GM10847 (cell line): ENCODE results near the gene MDC1.

Source experiments
- POLR2A ChIP-seq: IDR thresholded peaks from 2 replicates; pipeline ENCODE4 v1.6.1; 2011; ENCODE audit not compliant: insufficient read length; ENCODE audit errors: extremely low read depth

Gene MDC1

DNA sequence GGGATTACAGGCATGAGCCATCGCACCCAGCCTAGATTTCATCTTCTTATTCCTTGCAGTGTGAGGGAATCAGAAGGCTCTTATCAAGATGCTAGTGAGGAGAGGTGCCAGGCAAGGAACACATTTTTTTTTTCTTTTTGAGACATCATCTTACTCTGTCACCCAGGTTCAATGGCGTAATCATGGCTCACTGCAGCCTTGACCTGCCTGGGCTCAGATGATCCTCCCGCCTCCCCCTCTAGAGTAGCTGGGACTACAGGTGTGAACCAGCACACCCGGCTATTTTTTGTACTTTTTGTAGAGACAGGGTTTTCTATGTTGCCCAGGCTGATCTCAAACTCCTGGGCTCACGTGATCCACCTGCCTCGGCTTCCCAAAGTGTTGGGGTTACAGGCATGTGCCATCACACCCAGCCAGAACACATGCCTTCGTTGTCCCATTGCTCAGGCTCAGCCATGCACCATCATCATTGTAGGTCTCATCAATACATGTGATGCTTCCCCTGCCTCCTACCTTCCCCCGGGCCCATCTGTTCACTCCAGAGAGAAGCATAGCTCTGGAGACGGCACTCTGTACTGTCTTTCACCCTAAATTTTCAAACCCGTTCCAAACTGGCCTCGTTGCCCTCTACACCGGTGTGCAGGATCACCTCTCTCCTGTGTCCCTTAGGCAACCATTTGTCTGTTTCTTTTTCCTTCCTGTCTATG lies 15.3 kb upstream of the MDC1 start:
- no peak for TF ChIP-seq POLR2A

DNA sequence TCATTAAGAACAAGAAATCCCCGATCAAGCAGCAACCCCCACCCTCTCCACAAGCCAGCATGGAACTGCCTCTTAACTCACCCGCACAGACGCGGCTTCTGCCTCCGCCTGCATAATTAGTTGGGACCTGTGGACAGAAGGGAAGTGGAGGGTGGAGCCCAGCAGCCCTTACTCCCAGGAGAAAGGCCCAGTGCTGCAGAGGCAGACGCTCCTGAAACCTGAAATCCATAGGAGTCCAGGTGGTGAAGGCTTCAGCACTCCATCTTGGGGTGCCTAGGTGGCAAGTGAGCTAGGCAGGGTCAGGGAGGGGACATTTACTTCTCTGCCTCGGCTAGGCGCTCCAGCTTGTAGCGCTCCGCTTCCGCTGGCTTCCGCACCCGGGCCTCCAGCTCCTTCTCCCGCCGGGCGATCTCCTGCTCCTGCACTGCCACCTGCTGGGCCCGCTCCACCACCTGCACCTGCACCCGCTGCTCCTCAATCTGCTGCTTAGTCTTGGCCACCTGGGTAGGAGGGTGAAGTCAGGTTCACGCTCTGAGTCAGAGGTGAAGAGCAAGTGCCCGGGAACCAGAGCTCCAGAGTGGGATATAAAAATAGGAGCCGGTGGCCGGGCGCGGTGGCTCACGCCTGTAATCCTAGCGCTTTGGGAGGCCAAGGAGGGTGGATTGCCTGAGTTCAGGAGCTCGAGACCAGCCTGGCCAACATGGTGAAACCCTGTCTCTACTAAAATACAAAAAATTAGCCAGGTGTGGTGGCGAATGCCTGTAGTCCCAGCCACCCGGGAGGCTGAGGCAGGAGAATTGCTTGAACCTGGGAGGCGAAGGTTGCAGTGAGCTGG lies 13.7 kb upstream of the MDC1 start:
- no peak for TF ChIP-seq POLR2A

DNA sequence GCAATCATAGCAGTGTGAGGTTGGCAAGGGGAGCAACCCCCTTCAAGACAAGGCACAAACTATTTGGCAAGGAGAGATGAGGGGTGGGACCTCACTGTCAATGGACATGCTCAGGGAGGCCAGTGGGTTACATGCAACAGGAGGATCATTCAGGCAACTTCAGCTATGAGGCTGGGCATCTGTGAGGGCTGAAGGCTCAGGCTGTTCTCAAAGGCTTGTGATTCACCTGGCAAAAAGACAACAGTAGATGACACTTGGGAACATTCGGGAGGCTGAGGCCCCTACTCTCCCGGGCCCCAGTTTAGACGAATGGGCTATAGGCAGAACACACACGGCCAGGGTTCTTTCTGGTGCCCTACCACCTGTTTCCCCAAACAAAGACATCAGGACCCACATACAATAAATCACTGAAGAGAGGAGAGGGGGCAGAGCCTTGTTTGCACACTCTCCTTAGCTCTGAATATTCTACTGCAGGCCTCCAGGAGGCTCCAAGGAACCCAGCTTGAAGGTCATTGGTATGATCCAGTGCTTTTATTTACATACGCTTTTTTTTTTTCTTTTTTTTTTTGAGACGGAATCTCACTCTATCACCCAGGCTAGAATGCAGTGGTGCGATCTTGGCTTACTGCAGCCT lies 11.0 kb upstream of the MDC1 start:
- no peak for TF ChIP-seq POLR2A

DNA sequence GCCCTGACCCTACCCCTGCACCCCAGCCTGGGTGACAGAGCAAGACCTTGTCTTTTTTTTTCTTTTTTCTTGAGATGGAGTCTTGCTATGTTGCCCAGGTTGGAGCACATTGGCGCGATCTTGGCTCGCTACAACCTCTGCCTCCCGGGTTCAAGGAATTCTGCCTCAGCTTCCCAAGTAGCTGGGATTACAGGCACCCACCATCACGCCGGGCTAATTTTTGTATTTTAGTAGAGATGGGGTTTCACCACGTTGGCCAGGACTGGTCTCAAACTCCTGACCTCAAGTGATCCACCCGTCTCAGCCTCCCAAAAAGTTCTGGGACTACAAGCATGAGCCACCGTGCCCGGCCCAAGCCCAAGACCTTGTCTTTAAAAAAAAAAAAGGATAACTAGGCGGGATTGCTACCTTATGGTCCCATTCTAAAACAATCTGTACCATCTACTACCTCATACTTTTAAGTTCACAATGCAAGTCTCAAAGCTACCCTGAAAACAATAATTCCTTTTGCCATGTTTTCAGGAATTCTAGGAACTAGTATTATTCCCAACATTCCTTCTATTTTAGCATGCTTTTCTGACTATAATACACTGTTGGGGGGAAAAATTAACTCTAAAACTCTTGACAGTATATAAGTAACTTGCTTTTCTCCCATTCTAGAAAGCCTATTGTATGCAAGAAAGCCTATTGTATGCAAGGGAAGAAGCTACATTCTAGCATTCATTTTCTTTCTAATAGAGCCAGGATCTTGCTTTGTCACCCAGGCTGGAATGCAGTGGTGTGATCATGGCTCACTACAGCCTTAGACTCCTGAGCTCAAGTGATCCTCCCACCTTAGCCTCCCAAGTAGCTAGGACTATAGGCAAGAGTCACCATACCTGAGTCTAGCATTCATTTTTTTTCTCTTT lies 9.7 kb upstream of the MDC1 start:
- no peak for TF ChIP-seq POLR2A

DNA sequence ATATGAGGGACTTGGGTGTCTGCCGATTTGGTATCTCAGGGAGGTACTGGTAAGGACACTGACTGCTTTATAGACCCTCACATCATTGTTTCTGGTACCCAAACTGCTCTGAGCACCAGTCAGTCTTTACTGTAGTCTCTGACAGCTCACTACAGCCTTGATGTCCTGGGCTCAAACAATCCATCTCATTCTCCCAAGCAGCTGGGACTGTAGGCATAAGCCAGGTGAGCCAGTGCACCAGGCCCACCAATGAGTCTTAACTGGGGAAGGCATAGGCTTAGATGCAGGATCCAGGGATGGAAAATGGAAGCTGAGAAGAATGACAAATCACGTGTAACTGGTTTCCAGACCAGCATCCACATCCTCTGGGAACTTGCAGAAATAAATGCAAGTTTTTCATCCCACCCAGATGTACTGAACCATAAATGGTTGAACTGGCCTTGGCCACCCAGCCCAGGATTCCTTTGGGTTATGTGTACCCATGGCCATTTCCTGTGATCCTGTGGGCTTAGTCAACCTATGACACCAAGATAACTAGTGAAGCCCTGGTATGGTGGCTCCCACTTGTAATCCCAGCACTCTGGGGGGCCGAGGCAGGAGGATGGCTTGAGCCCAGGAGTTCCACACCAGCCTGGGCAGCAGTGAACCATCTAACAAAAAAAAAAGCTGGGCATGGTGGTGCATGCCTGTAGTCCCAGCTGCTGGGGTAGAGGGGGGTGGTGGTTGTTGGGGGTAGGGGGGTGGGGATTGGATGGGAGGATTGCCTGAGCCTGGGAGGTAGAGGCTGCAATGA lies 8.8 kb upstream of the MDC1 start:
- peak; percentile 23 for TF ChIP-seq POLR2A

DNA sequence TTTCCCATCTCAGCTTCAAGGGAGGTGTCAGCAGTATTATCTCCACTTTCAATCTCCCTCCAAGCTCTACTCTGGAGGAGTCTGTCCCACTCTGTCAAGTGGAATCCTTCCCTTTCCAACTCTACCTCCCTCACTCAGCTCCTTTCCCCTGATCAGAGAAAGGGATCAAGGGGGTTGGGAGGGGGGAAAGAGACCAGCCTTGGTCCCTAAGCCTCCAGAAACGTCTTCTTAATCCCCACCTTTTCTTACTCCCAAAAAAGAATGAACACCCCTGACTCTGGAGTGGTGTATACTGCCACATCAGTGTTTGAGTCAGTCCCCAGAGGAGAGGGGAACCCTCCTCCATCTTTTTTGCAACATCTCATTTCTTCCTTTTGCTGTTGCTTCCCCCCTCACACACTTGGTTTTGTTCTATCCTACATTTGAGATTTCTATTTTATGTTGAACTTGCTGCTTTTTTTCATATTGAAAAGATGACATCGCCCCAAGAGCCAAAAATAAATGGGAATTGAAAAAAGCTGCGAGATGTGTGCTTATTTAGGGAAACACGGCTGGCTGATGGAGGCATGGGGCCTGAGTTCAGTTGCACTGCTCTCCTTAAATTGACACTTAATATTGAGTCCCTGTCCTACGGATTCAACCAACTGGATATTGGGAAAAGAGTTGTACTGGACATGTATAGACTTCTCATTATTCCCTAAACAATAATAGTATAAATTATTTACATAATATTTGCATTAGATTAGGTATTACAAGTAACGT lies 8.0 kb upstream of the MDC1 start:
- TF ChIP-seq POLR2A: no peak

DNA sequence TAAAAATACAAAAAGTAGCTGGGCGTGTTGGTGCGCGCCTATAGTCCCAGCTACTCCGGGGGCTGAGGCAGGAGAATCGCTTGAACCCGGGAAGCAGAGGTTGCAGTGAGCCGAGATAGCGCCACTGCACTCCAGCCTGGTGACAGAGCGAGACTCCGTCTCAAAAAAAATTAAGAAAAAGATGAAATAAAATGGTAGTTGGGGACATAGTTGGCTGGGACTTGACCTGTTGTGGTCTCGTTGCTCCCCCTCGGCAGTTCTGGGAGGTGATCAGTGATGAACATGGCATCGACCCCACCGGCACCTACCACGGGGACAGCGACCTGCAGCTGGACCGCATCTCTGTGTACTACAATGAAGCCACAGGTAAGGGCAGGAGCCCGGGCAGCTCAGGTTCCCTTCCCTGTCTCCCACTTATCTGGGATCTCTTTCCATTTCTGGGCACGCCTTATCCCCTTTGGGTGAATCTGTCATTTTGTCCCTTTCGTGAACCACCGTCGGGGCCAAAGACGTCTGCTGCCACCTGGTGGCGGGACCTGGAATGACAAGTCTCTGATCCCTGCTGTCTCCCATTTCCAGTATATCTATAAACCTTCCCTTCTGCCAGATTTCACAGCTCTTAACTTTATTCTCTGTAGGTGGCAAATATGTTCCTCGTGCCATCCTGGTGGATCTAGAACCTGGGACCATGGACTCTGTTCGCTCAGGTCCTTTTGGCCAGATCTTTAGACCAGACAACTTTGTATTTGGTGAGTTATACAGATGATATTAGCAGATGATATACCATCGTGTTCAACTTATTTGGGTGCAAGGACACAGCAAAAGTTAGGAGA lies 5.4 kb upstream of the MDC1 start:
- TF ChIP-seq POLR2A: no peak

DNA sequence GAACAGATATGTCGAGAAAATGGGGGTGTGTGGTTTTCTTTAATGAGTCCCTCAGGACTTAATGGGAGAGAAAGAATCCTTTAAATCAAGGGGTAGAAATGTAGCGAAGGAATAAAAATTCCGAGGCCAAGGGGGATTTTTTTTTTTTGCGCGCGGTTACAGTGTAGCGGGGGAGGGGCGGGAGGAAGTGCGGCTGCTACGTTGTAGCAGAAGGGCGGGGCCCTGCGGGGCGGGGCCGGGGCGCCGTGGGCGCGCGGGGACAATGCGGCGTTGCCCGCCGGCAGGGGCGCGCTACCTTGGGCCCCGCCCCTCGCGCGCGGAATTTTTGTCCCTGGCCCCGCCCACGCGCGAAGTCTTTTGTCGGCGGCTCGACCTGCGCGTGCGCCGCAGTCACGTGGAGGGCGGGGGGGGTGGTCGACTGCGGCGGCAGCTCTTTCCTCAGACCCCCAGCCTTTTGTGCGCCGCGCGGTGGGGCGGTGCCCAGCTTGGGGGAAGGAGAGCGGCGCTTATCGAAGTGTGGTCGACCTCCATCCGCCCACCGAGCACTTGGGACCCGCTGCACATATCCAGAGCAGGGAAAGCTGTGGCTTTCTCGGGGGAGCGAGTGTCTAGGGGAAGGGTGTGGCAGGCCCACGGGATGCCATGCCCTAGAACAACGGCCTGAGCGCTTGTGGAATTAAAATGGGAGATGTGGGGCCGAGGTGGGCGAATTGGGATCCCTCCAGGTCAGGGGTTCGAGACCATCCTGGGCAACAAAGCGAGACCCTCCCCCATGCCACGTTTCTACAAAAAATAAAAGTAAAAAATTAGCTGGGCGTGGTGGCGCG lies 4.3 kb upstream of the MDC1 start:
- peak; percentile 50 for TF ChIP-seq POLR2A

DNA sequence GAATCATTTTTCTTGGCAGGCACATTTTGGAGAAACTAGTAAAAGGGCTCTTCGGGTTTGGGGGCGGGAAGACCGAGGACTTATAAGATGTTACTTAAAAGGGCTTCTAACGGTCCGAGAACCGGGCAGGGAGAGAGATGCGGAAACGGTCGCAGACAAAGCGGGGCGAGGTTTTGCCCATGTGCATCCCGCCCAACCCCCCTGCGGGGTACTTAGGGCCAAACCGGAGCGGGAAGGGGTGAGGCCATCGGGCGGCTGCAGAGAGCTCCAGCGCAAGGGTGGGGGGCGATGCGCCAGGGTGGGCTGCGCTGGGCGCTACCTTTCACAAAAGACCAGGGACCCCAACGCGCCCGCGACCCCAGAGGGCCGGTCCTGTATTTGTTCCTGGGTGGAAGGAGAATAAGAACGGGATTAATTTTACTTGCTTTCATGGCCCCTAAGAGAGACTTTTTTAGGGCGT lies 3.7 kb upstream of the MDC1 start:
- TF ChIP-seq POLR2A: peak; percentile 22

DNA sequence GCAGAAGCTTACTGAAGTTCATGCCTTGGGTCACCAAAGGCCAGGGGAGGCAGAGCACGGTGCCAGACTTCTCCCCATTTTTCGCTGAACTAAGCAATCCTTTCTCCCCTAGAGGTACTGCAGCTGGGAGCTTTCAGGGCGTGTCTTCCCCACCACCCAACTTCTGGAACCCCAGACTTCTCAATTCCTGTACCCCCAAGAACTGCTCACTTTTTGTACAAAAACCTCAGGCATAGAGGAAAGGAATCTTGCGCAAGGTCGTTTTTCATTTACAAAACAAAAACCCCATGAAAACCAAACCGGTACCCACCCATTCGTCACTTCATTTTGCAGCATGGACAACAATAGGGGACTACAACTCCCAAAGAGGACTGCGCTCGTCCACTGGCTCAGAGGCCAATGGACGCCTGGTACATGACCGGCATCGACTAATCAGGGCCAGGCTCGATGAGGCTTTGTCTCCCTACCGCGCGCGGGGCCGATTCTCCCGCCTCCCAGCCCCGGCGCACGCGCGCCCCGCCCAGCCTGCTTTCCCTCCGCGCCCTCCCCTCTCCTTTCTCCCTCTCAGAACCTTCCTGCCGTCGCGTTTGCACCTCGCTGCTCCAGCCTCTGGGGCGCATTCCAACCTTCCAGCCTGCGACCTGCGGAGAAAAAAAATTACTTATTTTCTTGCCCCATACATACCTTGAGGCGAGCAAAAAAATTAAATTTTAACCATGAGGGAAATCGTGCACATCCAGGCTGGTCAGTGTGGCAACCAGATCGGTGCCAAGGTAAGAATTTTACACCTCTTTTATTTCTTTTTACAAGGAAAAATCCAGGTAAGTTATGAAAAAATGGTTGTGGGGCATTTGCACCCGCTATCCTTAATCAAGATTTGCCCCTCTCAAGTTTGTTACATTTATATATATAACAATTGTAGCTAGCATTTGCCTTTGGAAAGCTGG lies 3.0 kb upstream of the MDC1 start, which contains the start of gene TUBB:
TSS of gene TUBB (plus strand) at position 562 of the 947 bp plus-strand sequence. CDS start at position 717, 155 bp downstream.
- TF ChIP-seq POLR2A: peak; percentile 94

DNA sequence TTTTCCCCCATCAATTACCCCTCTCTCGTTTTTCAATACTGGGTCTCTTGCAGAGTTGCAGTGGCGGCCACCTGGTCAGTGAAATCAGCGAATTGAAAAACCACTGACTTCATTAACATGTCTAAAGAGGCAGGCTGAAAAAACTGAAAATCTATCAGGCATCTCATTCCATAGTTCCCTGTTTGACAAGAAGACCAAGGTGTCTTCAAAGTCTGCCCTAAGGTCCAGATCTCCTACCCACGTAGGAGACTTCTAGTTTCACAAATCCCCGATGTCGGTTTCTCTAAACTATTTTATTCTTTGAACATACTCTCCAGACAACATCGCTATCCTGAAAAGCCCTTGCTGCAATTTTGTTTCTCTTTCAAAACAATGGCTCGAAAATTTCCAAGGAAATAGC lies 2.3 kb upstream of the MDC1 start:
- TF ChIP-seq POLR2A: no peak
